ENCODE measurements around the gene COX6B2. TPM values are rescaled to one million over a fixed set of nuclear protein-coding genes. Genes with fewer than 3 reads are reported as not detected.

The COX6B2 gene
- polyA plus RNA-seq, 3 donors: 0.36 TPM; not detected in 2

- DNase-seq: no peak
- Histone ChIP-seq H3K4me2 (replicated peaks; ENCODE audit: extremely low read depth, low read length, poor library complexity, severe bottlenecking) (no peak overlapping the region), H3K27ac (ENCODE audit: low read depth in 1 of 2, low read length in 2 of 2) (no peak overlapping the region), H3K4me1 (ENCODE audit: control insufficient read depth in 1 of 2, insufficient read depth in 2 of 2, low read length in 2 of 2) (peaks cover 4 to 6% of the 10 kb centered on the region in 2 donors), H3K9me3 (replicated peaks in 1 of 2; ENCODE audit: control insufficient read depth in 1 of 2, insufficient read depth in 1 of 2, low read length in 2 of 2) (peaks cover 2 to 8% of the 10 kb centered on the region in 2 donors), H2AFZ (ENCODE audit: insufficient read depth, low read depth, low read length, poor library complexity, severe bottlenecking) (no peak overlapping the region), H4K20me1 (ENCODE audit: insufficient read depth, low read length) (no peaks in the 10 kb centered on the region), H3K9ac (ENCODE audit: insufficient read depth, low read length, poor library complexity, severe bottlenecking) (no peak overlapping the region), H3K27me3 (ENCODE audit: control insufficient read depth in 2 of 2, insufficient read depth in 2 of 2, low read length in 2 of 2) (peaks cover 22 to 87% of the 10 kb centered on the region in 2 donors), H3K4me3 (replicated peaks in 1 of 3; ENCODE audit: low read depth in 2 of 3, low read length in 3 of 3) (no peak overlapping the region), H3K79me2 (ENCODE audit: insufficient read depth, low read length) (no peaks in the 10 kb centered on the region), H3K36me3 (replicated peaks in 1 of 2; ENCODE audit: control insufficient read depth in 1 of 2, insufficient read depth in 2 of 2, low read length in 2 of 2) (no peaks in the 10 kb centered on the region)
- H3K27ac Mint-ChIP-seq: no peak overlapping the region
- H3K36me3 Mint-ChIP-seq: peaks cover 0 to 4% of the 10 kb centered on the region in 2 donors
- peaks cover 5% of the 10 kb centered on the region for H3K4me1 Mint-ChIP-seq
- intact Hi-C loops (cut with micrococcal nuclease): no loop called here
- WGBS (ENCODE audit: insufficient coverage): 36% methylated on average over 21 of the region's 31 CpGs
- peaks cover 0 to 24% (median 6%) of the 10 kb centered on the region in 7 donors for H3K9me3 Mint-ChIP-seq
- H3K4me3 Mint-ChIP-seq: peak overlapping the region in 1 of 2 donors; percentile 58
- H3K27me3 Mint-ChIP-seq (ENCODE audit: low read depth in 3 of 3): peaks cover 68 to 92% (median 71%) of the 10 kb centered on the region in 3 donors
- TF ChIP-seq, protein P1, sequence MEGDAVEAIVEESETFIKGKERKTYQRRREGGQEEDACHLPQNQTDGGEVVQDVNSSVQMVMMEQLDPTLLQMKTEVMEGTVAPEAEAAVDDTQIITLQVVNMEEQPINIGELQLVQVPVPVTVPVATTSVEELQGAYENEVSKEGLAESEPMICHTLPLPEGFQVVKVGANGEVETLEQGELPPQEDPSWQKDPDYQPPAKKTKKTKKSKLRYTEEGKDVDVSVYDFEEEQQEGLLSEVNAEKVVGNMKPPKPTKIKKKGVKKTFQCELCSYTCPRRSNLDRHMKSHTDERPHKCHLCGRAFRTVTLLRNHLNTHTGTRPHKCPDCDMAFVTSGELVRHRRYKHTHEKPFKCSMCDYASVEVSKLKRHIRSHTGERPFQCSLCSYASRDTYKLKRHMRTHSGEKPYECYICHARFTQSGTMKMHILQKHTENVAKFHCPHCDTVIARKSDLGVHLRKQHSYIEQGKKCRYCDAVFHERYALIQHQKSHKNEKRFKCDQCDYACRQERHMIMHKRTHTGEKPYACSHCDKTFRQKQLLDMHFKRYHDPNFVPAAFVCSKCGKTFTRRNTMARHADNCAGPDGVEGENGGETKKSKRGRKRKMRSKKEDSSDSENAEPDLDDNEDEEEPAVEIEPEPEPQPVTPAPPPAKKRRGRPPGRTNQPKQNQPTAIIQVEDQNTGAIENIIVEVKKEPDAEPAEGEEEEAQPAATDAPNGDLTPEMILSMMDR (IDR thresholded peaks at IDR 0.05): no peak
Measured at GRCh38 chr19:55373993-55374757, 19.7 kb upstream of the COX6B2 start.

DNA sequence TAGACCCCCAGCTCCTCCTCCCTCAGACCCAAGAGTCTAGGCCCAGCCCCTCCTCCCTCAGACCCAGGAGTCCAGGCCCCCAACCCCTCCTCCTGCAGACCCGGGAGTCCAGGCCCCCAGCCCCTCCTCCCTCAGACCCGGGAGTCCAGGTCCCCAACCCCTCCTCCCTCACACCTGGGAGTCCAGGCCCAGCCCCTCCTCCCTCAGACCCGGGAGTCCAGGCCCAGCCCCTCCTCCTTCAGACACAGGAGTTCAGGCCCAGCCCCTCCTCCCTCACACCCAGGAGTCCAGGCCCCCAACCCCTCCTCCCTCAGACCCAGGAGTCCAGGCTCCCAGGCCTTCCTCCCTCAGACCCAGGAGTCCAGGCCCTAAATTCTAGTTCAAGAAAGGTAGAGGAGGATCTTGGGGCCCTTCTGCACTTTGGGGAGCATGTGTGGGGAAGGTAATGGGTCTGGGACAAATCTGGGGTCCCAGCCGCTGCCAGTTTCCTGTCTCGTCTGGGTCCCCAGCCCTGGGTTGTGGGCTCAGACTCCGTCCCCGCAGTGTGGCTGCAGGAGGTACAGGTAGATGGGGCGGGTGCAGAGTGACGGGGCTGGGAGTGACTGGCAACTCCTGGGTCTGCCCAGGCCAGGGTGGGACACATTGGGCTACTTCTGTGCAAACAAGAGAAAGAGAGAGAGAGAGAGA, 18.9 kb upstream of the COX6B2 start:
- Mint-ChIP-seq H3K4me1 (peaks cover 5% of the 10 kb centered on the region), H3K27me3 (ENCODE audit: low read depth in 3 of 3) (peaks cover 72 to 96% (median 74%) of the 10 kb centered on the region in 3 donors), H3K27ac (peak overlapping the region in 1 of 7 donors; percentile 15), H3K4me3 (peak overlapping the region in 1 of 2 donors; percentile 58), H3K36me3 (peaks cover 0 to 4% of the 10 kb centered on the region in 2 donors), H3K9me3 (peaks cover 0 to 26% (median 6%) of the 10 kb centered on the region in 7 donors)
- H3K4me2 ChIP-seq (replicated peaks; ENCODE audit: extremely low read depth, low read length, poor library complexity, severe bottlenecking): no peak overlapping the region
- no peak overlapping the region for H3K9ac ChIP-seq (ENCODE audit: insufficient read depth, low read length, poor library complexity, severe bottlenecking)
- H3K4me3 ChIP-seq (replicated peaks in 1 of 3; ENCODE audit: low read depth in 2 of 3, low read length in 3 of 3): no peak overlapping the region
- H3K9me3 ChIP-seq (replicated peaks in 1 of 2; ENCODE audit: control insufficient read depth in 1 of 2, insufficient read depth in 1 of 2, low read length in 2 of 2): peaks cover 2 to 8% of the 10 kb centered on the region in 2 donors
- no peaks in the 10 kb centered on the region for H4K20me1 ChIP-seq (ENCODE audit: insufficient read depth, low read length)
- 64% methylated on average over 8 of the region's 9 CpGs for WGBS (ENCODE audit: insufficient coverage)
- H3K27ac ChIP-seq (ENCODE audit: low read depth in 1 of 2, low read length in 2 of 2): no peak overlapping the region
- intact Hi-C loops (cut with micrococcal nuclease): no loop called here
- no peaks in the 10 kb centered on the region for H3K79me2 ChIP-seq (ENCODE audit: insufficient read depth, low read length)
- no peak for DNase-seq
- peaks cover 4 to 6% of the 10 kb centered on the region in 2 donors for H3K4me1 ChIP-seq (ENCODE audit: control insufficient read depth in 1 of 2, insufficient read depth in 2 of 2, low read length in 2 of 2)
- no peaks in the 10 kb centered on the region for H3K36me3 ChIP-seq (replicated peaks in 1 of 2; ENCODE audit: control insufficient read depth in 1 of 2, insufficient read depth in 2 of 2, low read length in 2 of 2)
- H3K27me3 ChIP-seq (ENCODE audit: control insufficient read depth in 2 of 2, insufficient read depth in 2 of 2, low read length in 2 of 2): peaks cover 29 to 92% of the 10 kb centered on the region in 2 donors
- no peak overlapping the region for H2AFZ ChIP-seq (ENCODE audit: insufficient read depth, low read depth, low read length, poor library complexity, severe bottlenecking)
- TF ChIP-seq, protein P1 (IDR thresholded peaks at IDR 0.05): no peak
